H1 (cell line): ENCODE results near the gene SYNDIG1. TPM values are rescaled to one million over a fixed set of nuclear protein-coding genes. Genes with fewer than 3 reads are reported as not detected.
A peak's percentile ranks its signal among the peaks of the same experiment; 100 is the strongest.

ENCODE experiments used
- CTCF ChIA-PET: fragments of 300-600 bp; sonication (Branson Sonifier 250); formaldehyde crosslinking; loops from one replicate; lab custom pipeline; 2021; ENCODE audit not compliant: partially characterized antibody; lab: Charles Lee
- POLR2A ChIA-PET: fragments of 300-600 bp; sonication (Branson Sonifier 250); formaldehyde crosslinking; loops from one replicate; lab custom pipeline; 2021; ENCODE audit warnings: inconsistent platforms; ENCODE audit not compliant: partially characterized antibody; lab: Charles Lee
- DNase-seq, 2 experiments: peaks; one replicate each; pipeline versions ENCODE4 v3.0.0 to v3.0.0-alpha.2; 2010 to 2022; ENCODE audit warnings: low spot score in 2 of 2, low read depth in 1 of 2, mixed read lengths in 1 of 2
- FAIRE-seq: peaks from 2 replicates; lab custom pipeline; 2011; peaks lifted over from hg19 to GRCh38; lab: Jason Lieb, UNC
- H2AFZ ChIP-seq: 2 replicates; pipeline ENCODE4 v1.8.1; 2012; ENCODE audit warnings: low read length, inconsistent platforms
- H2AK5ac ChIP-seq: 2 replicates; pipeline ENCODE4 v1.6.1; 2013; ENCODE audit warnings: low read depth, low read length
- H2BK120ac ChIP-seq: replicated peaks from 2 replicates; pipeline ENCODE3; 2013; ENCODE audit warnings: low read depth, low read length, inconsistent platforms
- H2BK12ac ChIP-seq: 2 replicates; pipeline ENCODE4 v1.6.1; 2013; ENCODE audit warnings: low read depth, low read length
- H2BK15ac ChIP-seq: 2 replicates; pipeline ENCODE4 v1.6.1; 2013; ENCODE audit warnings: low read length
- H2BK20ac ChIP-seq: 2 replicates; pipeline ENCODE4 v1.6.1; 2013; ENCODE audit warnings: low read length
- H2BK5ac ChIP-seq: 2 replicates; pipeline ENCODE4 v1.6.1; 2013; ENCODE audit warnings: low read depth, low read length
- H3K14ac ChIP-seq: 2 replicates; pipeline ENCODE4 v1.6.1; 2013; ENCODE audit warnings: inconsistent platforms; ENCODE audit not compliant: insufficient read length
- H3K18ac ChIP-seq: 2 replicates; pipeline ENCODE4 v1.6.1; 2013; ENCODE audit warnings: low read length; ENCODE audit errors: extremely low read depth
- H3K23ac ChIP-seq: 2 replicates; pipeline ENCODE4 v1.6.1; 2013; ENCODE audit warnings: inconsistent platforms; ENCODE audit not compliant: insufficient read length
- H3K23me2 ChIP-seq: 2 replicates; pipeline ENCODE4 v1.6.1; 2013; ENCODE audit warnings: low read depth, low read length
- H3K27ac ChIP-seq: 2 replicates; pipeline ENCODE4 v1.6.1; 2011; ENCODE audit warnings: low read depth, low read length, inconsistent platforms
- H3K27me3 ChIP-seq, 4 experiments: replicated peaks in 1 of 4; 1 replicate in 1 of 4; 2 replicates in 3 of 4; pipeline versions ENCODE4 v1.6.1 to v1.8.1; 2011 to 2013; ENCODE audit warnings: low read length in 3 of 4, mild to moderate bottlenecking in 3 of 4, inconsistent platforms in 2 of 4, mixed read lengths in 2 of 4, moderate library complexity in 1 of 4; ENCODE audit not compliant: control insufficient read depth in 3 of 4, insufficient read depth in 3 of 4; ENCODE audit errors: extremely low read depth in 1 of 4
- H3K36me3 ChIP-seq, 4 experiments: 2 replicates each; pipeline versions ENCODE4 v1.6.1 to v1.8.1; 2011 to 2013; ENCODE audit warnings: mild to moderate bottlenecking in 4 of 4, low read length in 3 of 4, moderate library complexity in 2 of 4, control low read depth in 1 of 4, inconsistent platforms in 1 of 4; ENCODE audit not compliant: insufficient read depth in 4 of 4, control insufficient read depth in 2 of 4
- H3K4ac ChIP-seq: replicated peaks from 2 replicates; pipeline ENCODE3; 2013; ENCODE audit warnings: low read length, low read depth, mixed read lengths, inconsistent platforms; ENCODE audit not compliant: insufficient read length
- H3K4me1 ChIP-seq, 4 experiments: replicated peaks in 1 of 4; 1 replicate in 1 of 4; 2 replicates in 3 of 4; pipeline versions ENCODE4 v1.6.1 to v1.8.1; 2011 to 2013; ENCODE audit warnings: low read length in 3 of 4, inconsistent platforms in 2 of 4, mixed read lengths in 1 of 4; ENCODE audit not compliant: insufficient read depth in 4 of 4, control insufficient read depth in 3 of 4
- H3K4me2 ChIP-seq, 2 experiments: 2 replicates each; pipeline versions ENCODE4 v1.6.1 to v1.8.1; 2011 to 2013; ENCODE audit warnings: low read depth in 2 of 2, low read length in 2 of 2, control low read depth in 1 of 2, inconsistent platforms in 1 of 2, mild to moderate bottlenecking in 1 of 2; ENCODE audit not compliant: insufficient read depth in 1 of 2
- H3K4me3 ChIP-seq, 4 experiments: fragments of 200-600, 300-600 bp in 1 of 4; sonication (generic), shearing (Covaris generic), sonication (Bioruptor Twin) in 1 of 4; 2 replicates each; pipeline versions ENCODE4 v1.5.1 to v1.8.1; 2011 to 2016; ENCODE audit warnings: low read length in 4 of 4, low read depth in 3 of 4, control low read depth in 2 of 4, inconsistent platforms in 2 of 4, mild to moderate bottlenecking in 2 of 4, mixed read lengths in 1 of 4, moderate library complexity in 1 of 4; ENCODE audit not compliant: insufficient read depth in 2 of 4; ENCODE audit errors: extremely low read depth in 1 of 4
- H3K56ac ChIP-seq: replicated peaks from 2 replicates; pipeline ENCODE3; 2013; ENCODE audit warnings: low read depth, mild to moderate bottlenecking, mixed read lengths, low read length, inconsistent platforms; ENCODE audit not compliant: insufficient read length
- H3K79me1 ChIP-seq: 2 replicates; pipeline ENCODE4 v1.6.1; 2013; ENCODE audit warnings: low read depth, low read length, control low read depth
- H3K79me2 ChIP-seq, 2 experiments: 2 replicates each; pipeline versions ENCODE4 v1.6.1 to v1.8.1; 2012 to 2013; ENCODE audit warnings: low read length in 2 of 2, mild to moderate bottlenecking in 2 of 2, inconsistent platforms in 1 of 2; ENCODE audit not compliant: insufficient read depth in 2 of 2, control insufficient read depth in 1 of 2
- H3K9ac ChIP-seq, 4 experiments: replicated peaks in 1 of 4; 1 replicate in 1 of 4; 2 replicates in 3 of 4; pipeline versions ENCODE4 v1.6.1 to v1.8.1; 2011 to 2013; ENCODE audit warnings: low read depth in 3 of 4, low read length in 3 of 4, control low read depth in 2 of 4, mild to moderate bottlenecking in 2 of 4, moderate library complexity in 2 of 4, inconsistent platforms in 1 of 4; ENCODE audit errors: extremely low read depth in 1 of 4
- H3K9me3 ChIP-seq, 2 experiments: 2 replicates each; pipeline versions ENCODE4 v1.6.1 to v1.8.1; 2012 to 2013; ENCODE audit warnings: mild to moderate bottlenecking in 2 of 2, moderate library complexity in 2 of 2, control low read depth in 1 of 2, inconsistent platforms in 1 of 2, low read depth in 1 of 2, low read length in 1 of 2, mixed read lengths in 1 of 2; ENCODE audit not compliant: insufficient read depth in 2 of 2
- H4K20me1 ChIP-seq, 2 experiments: replicated peaks in 1 of 2; 2 replicates each; pipeline versions ENCODE3 to v1.8.1; 2011 to 2013; ENCODE audit warnings: inconsistent platforms in 2 of 2, low read length in 2 of 2, mild to moderate bottlenecking in 1 of 2; ENCODE audit not compliant: insufficient read depth in 2 of 2, control insufficient read depth in 1 of 2
- H4K5ac ChIP-seq: 2 replicates; pipeline ENCODE4 v1.6.1; 2013; ENCODE audit warnings: low read length, low read depth, mixed read lengths, inconsistent platforms; ENCODE audit not compliant: insufficient read length
- H4K8ac ChIP-seq: 2 replicates; pipeline ENCODE4 v1.8.0; 2013; ENCODE audit warnings: mild to moderate bottlenecking, moderate library complexity, low read length, inconsistent platforms; ENCODE audit not compliant: insufficient read depth; ENCODE audit errors: extremely low read depth
- H4K91ac ChIP-seq: replicated peaks from 2 replicates; pipeline ENCODE3; 2013; ENCODE audit warnings: low read length, mixed read lengths, inconsistent platforms; ENCODE audit not compliant: insufficient read length
- GABPA ChIP-seq: IDR thresholded peaks from 2 replicates; pipeline ENCODE4 v1.6.1; 2011; ENCODE audit warnings: mild to moderate bottlenecking, low read length, moderate library complexity, borderline replicate concordance; ENCODE audit not compliant: insufficient read depth
- HDAC6 ChIP-seq: IDR thresholded peaks from one replicate; pipeline ENCODE4 v1.7.1; 2012; ENCODE audit warnings: low read depth, mild to moderate bottlenecking, inconsistent platforms, low read length, moderate library complexity
- KDM1A ChIP-seq: fragments of 200-600, 300-600 bp; sonication (generic); IDR thresholded peaks from 2 replicates; pipeline ENCODE4 v1.7.1; 2016; ENCODE audit warnings: mild to moderate bottlenecking, low read length, borderline replicate concordance
- KDM4A ChIP-seq: IDR thresholded peaks from one replicate; pipeline ENCODE4 v1.7.1; 2012; ENCODE audit warnings: low read depth, mild to moderate bottlenecking, moderate library complexity, low read length, inconsistent platforms; ENCODE audit not compliant: severe bottlenecking
- TAF7 ChIP-seq: optimal IDR thresholded peaks from 2 replicates; pipeline ENCODE3; 2011; ENCODE audit warnings: low read depth, mild to moderate bottlenecking, inconsistent platforms, low read length, moderate library complexity, borderline replicate concordance
- WGBS, 2 experiments: shearing (Covaris generic) in 1 of 2; methylation state at CpG; one replicate each; pipeline versions ENCODE4 v1.1.6 to v1.1.7; 2013 to 2015; ENCODE audit warnings: low lambda C conversion rate in 2 of 2, mixed read lengths in 2 of 2, inconsistent platforms in 1 of 2, low coverage in 1 of 2, missing lambda C conversion rate in 1 of 2; ENCODE audit not compliant: insufficient replicate concordance in 2 of 2, insufficient coverage in 1 of 2, insufficient read length in 1 of 2; ENCODE audit errors: extremely low coverage in 1 of 2, missing lambda C conversion rate in 1 of 2; 5-methylcytosine and 5-hydroxymethylcytosine counted together
- polyA plus RNA-seq, 7 experiments: library from polyadenylated mRNA; depleted of rRNA in 3 of 7; stranded (reverse) in 5 of 7; unstranded in 2 of 7; fragments of >200 nt in 5 of 7; fragments of 200-250 nt in 2 of 7; gene quantifications; 1 replicate in 5 of 7; 2 replicates in 1 of 7; 4 replicates in 1 of 7; pipeline versions ENCODE4 v1.2.1 to v1.2.3, GENCODE V29; 2011 to 2013; ENCODE audit warnings: missing spikeins in 2 of 7, mixed read lengths in 2 of 7
- total RNA-seq: library from RNA; stranded (reverse); fragmentation: NEBNext Ultra II Directional; extraction: Animal tissue kit (Norgen Biotek cat#: 25700); gene quantifications from 2 replicates; pipeline ENCODE4 v1.2.1, GENCODE V29; 2021
- TF ChIP-seq, protein P1 (sequence below): IDR thresholded peaks from 2 replicates; pipeline ENCODE4 v1.6.1; 2012; ENCODE audit warnings: low read length, inconsistent platforms

The SYNDIG1 gene
- total and polyA plus RNA-seq, 2 of the 8 experiments (the other 6 are each of a cell fraction or from before 2014, with no cell fraction given): 6.5 to 7.8 TPM

DNA sequence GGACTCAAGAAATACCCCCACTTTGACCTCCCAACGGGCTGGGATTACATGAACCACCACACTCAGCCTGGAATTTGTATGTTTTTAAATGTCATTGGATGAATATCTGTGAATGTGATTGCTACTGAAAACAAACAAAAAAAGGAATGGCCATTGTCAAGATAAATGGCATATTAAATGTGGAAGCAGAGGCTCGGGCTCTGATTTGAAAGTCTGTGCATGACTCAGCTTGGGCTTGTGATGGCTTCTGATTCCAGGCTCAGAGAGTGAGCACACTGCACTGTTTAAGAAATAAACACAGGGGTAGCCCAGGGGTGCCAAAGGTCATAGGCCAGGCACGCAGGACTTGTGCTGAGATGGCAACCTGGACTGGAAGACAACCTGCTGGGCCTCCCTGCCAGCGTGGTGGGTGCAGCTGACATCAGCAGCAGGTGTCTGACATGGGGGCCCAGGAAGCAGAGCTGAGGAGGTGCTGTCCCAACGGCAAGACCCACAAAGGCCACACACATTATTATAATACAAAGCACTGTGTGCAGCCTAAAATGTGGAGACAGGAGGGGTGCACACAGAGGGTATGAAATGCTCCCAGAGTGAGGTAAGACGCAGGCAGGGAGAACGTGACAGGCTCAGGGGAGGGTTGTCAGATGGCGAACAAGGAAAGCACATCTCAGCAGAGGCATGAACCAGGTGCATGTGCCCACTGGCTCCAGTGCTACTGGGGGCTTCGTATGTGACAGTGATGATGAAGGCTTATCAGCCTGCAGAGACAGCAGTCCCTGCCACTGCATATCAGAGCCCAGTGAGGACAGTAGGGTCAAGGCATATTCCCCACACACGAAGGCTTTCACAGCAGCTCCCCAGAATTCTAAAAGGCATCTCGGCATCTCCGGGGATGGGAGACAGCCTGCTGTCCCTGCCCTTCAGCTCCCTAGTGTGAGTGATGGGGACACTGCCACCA lies 169.4 kb downstream of the SYNDIG1 start:
- Histone ChIP-seq H2AK5ac (no peak overlapping the region; the same call in 1 of the 2 replicates), H3K36me3 (no peaks in the 10 kb centered on the region), H3K23me2 (no peaks in the 10 kb centered on the region), H3K56ac (no peak overlapping the region), H3K14ac (no peak overlapping the region), H3K4me2 (no peak overlapping the region), H3K79me2 (no peaks in the 10 kb centered on the region), H4K20me1 (no peaks in the 10 kb centered on the region), H3K79me1 (no peaks in the 10 kb centered on the region), H2BK12ac (peak overlapping the region; percentile 72; the same call in 1 of the 2 replicates), H4K91ac (no peak overlapping the region), H3K9me3 (no peaks in the 10 kb centered on the region), H3K4me3 (no peak overlapping the region), H2BK5ac (no peak overlapping the region), H2BK20ac (no peak overlapping the region), H4K5ac (no peak overlapping the region), H3K23ac (no peak overlapping the region), H2BK15ac (0 out of 2 replicates have a peak overlapping the region, but pooled peaks have one; percentile 65), H3K27ac (no peak overlapping the region), H2BK120ac (no peak overlapping the region), H2AFZ (no peak overlapping the region), H4K8ac (peak overlapping the region; percentile 53; the same call in 1 of the 2 replicates), H3K27me3 (no peaks in the 10 kb centered on the region), H3K18ac (no peak overlapping the region), H3K9ac (no peak overlapping the region), H3K4ac (no peak overlapping the region), H3K4me1 (peaks cover 5 to 14% (median 11%) of the 10 kb centered on the region in 4 experiments)
- FAIRE-seq (no peak), DNase-seq (peak in 1 of 2 experiments; percentile 41)
- POLR2A ChIA-PET: no interaction called here
- 82% methylated on average over 12 of the region's 12 CpGs; no CpG with 5 or more reads in 1 of the 2 experiments for WGBS, 2 experiments
- CTCF ChIA-PET: no interaction called here
- TF ChIP-seq, protein P1, sequence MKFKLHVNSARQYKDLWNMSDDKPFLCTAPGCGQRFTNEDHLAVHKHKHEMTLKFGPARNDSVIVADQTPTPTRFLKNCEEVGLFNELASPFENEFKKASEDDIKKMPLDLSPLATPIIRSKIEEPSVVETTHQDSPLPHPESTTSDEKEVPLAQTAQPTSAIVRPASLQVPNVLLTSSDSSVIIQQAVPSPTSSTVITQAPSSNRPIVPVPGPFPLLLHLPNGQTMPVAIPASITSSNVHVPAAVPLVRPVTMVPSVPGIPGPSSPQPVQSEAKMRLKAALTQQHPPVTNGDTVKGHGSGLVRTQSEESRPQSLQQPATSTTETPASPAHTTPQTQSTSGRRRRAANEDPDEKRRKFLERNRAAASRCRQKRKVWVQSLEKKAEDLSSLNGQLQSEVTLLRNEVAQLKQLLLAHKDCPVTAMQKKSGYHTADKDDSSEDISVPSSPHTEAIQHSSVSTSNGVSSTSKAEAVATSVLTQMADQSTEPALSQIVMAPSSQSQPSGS: no peak
- TF ChIP-seq TAF7: no peak
- TF ChIP-seq GABPA: no peak
- no peak for TF ChIP-seq KDM4A
- no peak for TF ChIP-seq HDAC6
- no peak for TF ChIP-seq KDM1A
